Measurements from ENCODE around the gene SECISBP2.

- TF ChIP-seq CTCF (optimal IDR thresholded peaks at IDR 0.05 in 1 of 3, IDR thresholded peaks at IDR 0.05 in 1 of 3, conservative IDR thresholded peaks at IDR 0.05 in 1 of 3; ENCODE audit: extremely low read depth in 1 of 3, insufficient read depth in 2 of 3, low read length in 3 of 3) (no peak), EZH2 (IDR thresholded peaks at IDR 0.05; ENCODE audit: low read length) (no peak)
Observed at GRCh38 chr9:89398621-89399020, 80.3 kb downstream of the SECISBP2 start.
